Endometrial microvascular endothelial cells (primary cell): Measurements from ENCODE around the gene SGMS1. TPM values are rescaled to one million over a fixed set of nuclear protein-coding genes. Genes with fewer than 3 reads are reported as not detected.
"Not testable (repeated sequence)": the region's sequence is repeated elsewhere in the genome, so short reads cannot be mapped to it uniquely, and the experiment has no call there.

Experiments
- in situ Hi-C: cut with HindIII; loops from 2 replicates; pipeline ENCODE4 v1.10.0; 2017; ENCODE audit warnings: low sequenced_read_pairs, low pct_unique_long_range_greater_than_20kb; ENCODE audit errors: inconsistent ontology term
- total RNA-seq: library from RNA; depleted of rRNA; stranded (reverse); fragments of >200 nt; gene quantifications from one replicate; pipeline ENCODE4 v1.2.3, GENCODE V29; 2015; ENCODE audit errors: inconsistent ontology term

Gene SGMS1
- total RNA-seq, 1 donor from 2014 or later = 52.3 TPM

GRCh38 chr10:50498465-50498864 lies 125.3 kb downstream of the SGMS1 start:
- in situ Hi-C loops = no loop called here

- in situ Hi-C loops = no loop called here
Measured at GRCh38 chr10:50497758-50498157, 126.0 kb downstream of the SGMS1 start.

GRCh38 chr10:50496228-50496627 lies 127.5 kb downstream of the SGMS1 start:
- in situ Hi-C loops = no loop called here

- in situ Hi-C loops = no loop called here
Measured at GRCh38 chr10:50490241-50490640, 133.5 kb downstream of the SGMS1 start.

- in situ Hi-C loops = not testable (repeated sequence)
Measured at GRCh38 chr10:50484550-50484949, 139.2 kb downstream of the SGMS1 start.

GRCh38 chr10:50480054-50481007 lies 143.4 kb downstream of the SGMS1 start:
- in situ Hi-C loops = no loop called here

GRCh38 chr10:50477287-50478203 lies 146.2 kb downstream of the SGMS1 start:
- in situ Hi-C loops = no loop called here

- in situ Hi-C loops = no loop called here
Measured at GRCh38 chr10:50473756-50474155, 150.0 kb downstream of the SGMS1 start.

GRCh38 chr10:50472914-50473313 lies 150.8 kb downstream of the SGMS1 start:
- in situ Hi-C loops = no loop called here

GRCh38 chr10:50471583-50471975 lies 152.2 kb downstream of the SGMS1 start:
- in situ Hi-C loops = no loop called here

GRCh38 chr10:50470798-50471582 lies 152.8 kb downstream of the SGMS1 start:
- in situ Hi-C loops = no loop called here

GRCh38 chr10:50470345-50470744 lies 153.4 kb downstream of the SGMS1 start:
- in situ Hi-C loops = no loop called here

- in situ Hi-C loops = no loop called here
Measured at GRCh38 chr10:50469778-50470193, 154.0 kb downstream of the SGMS1 start.

GRCh38 chr10:50469288-50469687 lies 154.5 kb downstream of the SGMS1 start:
- in situ Hi-C loops = no loop called here

GRCh38 chr10:50467209-50467608 lies 156.5 kb downstream of the SGMS1 start:
- in situ Hi-C loops = no loop called here

- in situ Hi-C loops = no loop called here
Measured at GRCh38 chr10:50464004-50464409, 159.7 kb downstream of the SGMS1 start.

- in situ Hi-C loops = no loop called here
Measured at GRCh38 chr10:50461834-50462233, 161.9 kb downstream of the SGMS1 start.

GRCh38 chr10:50461123-50461522 lies 162.6 kb downstream of the SGMS1 start:
- in situ Hi-C loops = no loop called here

- in situ Hi-C loops = no loop called here
Measured at GRCh38 chr10:50456719-50457118, 167.0 kb downstream of the SGMS1 start.
